ENCODE measurements around the gene NXPE4.
"Not testable (repeated sequence)": the region's sequence is repeated elsewhere in the genome, so short reads cannot be mapped to it uniquely, and the experiment has no call there.

The NXPE4 gene

DNA sequence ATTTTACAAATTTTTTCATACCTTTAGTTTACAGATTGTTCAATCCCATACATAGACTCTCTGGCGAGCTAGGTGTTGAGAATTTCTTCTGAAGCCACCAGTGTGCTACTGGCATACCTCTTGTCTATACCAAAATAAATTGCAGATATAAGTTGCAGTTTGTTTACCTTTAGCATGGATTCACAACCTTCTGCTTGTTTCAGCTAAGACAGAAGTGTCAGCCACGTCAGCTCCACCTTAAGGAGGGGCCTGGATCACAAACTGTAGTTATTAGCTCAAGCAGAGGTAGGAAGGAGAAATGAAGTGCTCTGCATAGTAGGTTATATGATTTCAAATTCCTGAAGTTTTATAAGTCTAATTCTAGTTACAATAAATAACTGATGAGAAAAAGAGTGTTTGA, at the start of gene NXPE4:
TSS of gene NXPE4 (minus strand) at position 216 of the 400 bp plus-strand sequence. CDS start 1,027 bp downstream, outside the sequence.
- no peak for DNase-seq (ENCODE audit: low spot score)

DNA sequence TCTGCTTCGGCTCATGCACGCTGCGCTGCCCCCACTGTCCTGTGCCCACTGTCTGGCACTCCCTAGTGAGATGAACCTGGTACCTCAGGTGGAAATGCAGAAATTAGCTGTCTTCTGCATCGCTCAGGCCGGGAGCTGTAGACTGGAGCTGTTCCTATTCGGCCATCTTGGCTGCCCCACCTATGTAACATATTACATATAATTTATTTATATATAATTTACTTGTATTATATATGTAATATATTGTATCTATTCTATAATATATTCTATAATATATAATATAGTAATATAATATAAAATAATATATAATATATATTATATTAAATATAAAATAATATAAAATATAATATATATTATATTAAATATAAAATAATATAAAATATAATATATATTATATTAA, 43.9 kb upstream of the NXPE4 start:
- DNase-seq (ENCODE audit: low spot score) = not testable (repeated sequence)

DNA sequence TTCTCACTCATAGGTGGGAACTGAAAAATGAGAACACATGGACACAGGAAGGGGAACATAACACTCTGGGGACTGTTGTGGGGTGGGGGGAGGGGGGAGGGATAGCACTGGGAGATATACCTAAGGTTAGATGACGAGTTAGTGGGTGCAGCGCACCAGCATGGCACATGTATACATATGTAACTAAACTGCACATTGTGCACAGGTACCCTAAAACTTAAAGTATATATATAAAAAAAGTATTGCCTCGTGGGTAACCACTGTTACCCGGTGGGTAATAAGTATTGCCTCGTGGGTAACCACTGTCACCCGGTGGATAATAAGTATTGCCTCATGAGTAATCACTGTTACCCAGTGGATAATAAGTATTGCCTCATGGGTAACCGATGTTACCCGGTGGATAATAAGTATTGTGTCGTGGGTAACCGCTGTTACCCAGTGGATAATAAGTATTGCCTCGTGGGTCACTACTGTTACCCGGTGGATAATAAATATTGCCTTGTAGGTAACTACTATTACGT, 35.9 kb upstream of the NXPE4 start:
- not testable (repeated sequence) for DNase-seq (ENCODE audit: low spot score)

DNA sequence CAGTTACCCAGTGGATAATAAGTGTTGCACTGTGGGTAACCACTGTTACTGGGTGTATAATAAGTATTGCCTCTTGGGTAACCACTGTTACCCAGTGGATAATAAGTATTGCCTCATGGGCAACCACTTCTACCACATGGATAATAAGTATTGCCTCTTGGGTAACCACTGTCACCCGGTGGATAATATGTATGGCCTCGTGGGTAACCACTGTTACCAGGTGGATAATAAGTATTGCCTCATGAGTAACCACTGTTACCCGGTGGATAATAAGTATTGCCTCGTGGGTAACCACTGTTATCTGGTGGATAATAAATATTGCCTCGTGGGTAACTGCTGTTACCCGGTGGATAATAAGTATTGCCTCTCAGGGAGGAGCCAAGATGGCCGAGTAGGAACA, 29.7 kb upstream of the NXPE4 start:
- no peak for DNase-seq (ENCODE audit: low spot score)

DNA sequence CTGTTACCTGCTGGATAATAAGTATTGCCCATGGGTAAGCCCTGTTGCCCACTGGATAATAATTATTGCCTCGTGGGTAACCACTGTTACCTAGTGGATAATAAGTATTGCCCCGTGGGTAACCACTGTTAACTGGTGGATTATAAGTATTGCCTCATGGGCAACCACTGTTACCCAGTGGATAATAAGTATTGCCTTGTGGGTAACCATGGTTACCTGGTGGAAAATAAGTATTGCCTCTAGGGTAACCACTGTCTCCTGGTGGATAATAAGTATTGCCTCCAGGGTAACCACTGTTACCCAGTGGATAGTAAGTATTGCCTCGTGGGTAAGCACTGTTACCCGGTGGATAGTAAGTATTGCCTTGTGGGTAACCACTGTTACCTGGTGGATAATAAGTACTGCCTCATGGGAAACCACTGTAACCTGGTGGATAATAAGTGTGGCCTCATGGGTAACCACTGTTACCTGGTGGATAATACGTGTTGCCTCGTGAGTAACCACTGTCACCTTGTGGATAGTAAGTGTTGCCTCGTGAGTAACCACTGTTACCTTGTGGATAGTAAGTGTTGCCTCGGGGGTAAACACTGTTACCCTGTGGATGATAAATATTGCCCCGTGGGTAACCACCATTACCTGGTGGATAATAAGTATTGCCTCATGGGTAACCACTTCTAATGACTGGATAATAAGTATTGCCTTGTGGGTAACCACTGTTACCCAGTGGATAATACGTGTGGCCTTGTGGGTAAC, 29.0 kb upstream of the NXPE4 start:
- DNase-seq (ENCODE audit: low spot score) = no peak

DNA sequence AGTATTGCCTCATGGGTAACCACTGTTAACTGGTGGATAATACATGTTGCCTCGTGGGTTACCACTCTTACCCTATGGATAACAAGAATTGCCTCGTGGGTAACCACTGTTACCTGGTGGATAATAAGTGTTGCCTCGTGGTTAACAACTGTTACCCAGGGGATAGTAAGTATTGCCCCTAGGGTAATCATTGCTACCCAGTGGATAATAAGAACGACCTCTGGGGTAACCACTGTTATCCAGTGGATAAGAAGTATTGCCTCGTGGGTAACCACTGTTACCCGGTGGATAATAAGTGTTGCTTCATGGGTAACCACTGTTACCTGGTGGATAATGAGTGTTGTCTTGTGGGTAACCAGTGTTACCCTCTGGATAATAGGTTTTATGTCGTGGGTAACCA, 28.1 kb upstream of the NXPE4 start:
- no peak for DNase-seq (ENCODE audit: low spot score)

DNA sequence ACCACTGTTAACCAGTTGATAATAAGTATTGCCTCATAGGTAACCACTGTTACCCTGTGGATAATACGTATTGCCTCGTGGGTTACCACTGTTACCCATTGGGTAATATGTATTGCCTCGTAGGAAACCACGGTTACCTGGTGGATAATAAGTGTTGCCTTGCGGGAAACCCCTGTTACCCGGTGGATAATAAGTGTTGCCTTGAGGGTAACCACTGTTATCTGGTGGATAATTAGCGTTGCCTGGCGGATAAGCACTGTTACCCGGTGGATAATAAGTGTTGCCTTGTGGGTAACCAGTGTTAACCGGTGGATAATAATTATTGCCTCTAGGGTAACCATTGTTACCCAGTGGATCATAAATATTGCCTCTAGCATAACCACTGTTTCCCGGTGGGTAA, 27.3 kb upstream of the NXPE4 start:
- DNase-seq (ENCODE audit: low spot score) = no peak

DNA sequence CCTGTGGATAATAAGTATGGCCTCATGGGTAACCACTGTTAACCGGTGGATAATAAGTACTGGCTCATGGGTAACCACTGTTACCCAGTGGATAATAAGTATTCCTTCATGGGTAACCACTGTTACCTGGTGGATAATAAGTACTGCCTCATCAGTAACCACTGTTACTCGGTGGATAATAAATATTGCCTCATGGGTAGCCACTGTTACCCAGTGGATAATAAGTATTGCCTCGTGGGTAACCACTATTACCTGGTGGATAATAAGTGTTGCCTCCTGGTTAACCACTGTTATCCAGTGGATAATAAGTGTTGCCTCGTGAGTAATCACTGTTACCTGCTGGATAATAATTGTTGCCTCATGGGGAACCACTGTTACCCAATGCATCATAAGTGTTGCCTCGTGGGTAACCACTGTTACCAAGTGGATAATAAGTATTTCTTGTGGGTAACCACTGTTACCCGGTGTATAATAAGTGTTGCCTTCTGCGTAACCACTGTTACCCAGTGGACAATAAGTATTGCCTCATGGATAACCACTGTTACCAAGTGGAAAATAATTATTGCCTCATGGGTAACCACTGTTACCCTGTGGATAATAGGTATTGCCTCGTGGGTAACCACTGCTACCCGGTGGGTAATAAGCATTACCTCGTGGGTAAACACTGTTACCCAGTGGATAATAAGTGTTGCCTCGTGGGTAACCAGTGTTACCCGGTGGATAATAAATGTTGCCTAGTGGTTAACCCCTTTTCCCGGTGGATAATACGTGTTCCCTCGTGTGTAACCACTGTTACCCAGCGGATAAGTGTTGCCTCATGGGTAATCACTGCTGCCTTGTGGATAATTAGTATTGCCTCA, 26.6 kb upstream of the NXPE4 start:
- DNase-seq (ENCODE audit: low spot score) = no peak

DNA sequence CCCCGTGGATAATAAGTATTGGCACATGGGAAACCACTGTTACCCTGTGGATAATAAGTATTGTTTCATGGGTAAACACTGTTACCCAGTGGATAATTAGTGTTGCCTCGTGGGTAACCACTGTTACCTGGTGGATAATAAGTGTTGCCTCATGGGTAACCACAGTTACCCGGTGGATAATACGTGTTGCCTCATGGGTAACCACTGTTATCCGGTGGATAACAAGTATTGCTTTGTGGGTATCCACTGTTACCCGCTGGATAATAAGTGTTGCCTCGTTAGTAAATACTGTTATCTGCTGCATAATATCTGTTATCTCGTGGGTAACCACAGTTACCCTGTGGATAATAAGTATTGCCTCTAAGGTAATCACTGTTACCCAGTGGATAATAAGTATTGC, 25.5 kb upstream of the NXPE4 start:
- DNase-seq (ENCODE audit: low spot score) = no peak

DNA sequence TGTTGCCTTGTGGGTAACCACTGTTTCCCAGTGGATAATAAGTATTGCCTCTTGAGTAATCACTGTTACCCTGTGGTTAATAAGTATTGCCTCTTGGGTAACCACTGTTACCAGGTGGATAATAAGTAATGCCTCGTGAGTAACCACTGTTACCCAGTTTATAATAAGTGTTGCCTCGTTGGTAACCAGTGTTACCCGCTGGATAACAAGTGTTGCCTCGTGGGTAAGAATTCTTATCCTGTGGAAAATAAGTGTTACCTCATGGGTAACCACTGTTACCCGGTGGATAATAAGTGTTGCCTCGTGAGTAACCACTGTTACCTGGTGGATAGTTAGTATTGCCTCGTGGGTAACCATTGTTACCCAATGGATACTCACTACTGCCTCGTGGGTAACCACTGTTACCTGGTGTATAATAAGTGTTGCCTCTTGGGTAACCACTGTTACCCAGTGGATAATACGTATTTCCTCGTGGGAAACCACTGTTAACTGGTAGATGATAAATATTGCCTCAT, 24.1 kb upstream of the NXPE4 start:
- no peak for DNase-seq (ENCODE audit: low spot score)

DNA sequence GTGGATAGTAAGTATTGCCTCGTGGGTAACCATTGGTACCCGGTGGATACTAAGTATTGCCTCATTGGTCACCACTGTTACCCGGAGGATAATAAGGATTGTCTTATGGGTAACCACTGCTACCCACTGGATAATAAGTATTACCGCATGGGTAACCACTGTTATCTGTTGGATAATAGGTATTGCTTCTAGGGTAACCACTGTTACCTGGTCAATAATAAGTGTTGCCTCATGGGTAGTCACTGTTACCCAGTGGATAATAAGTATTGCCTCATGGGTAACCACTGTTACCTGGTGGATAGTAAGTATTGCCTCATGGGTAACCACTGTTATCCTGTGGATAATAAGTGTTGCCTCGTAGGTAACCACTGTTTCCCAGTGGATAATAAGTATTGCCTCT, 22.6 kb upstream of the NXPE4 start:
- no peak for DNase-seq (ENCODE audit: low spot score)

DNA sequence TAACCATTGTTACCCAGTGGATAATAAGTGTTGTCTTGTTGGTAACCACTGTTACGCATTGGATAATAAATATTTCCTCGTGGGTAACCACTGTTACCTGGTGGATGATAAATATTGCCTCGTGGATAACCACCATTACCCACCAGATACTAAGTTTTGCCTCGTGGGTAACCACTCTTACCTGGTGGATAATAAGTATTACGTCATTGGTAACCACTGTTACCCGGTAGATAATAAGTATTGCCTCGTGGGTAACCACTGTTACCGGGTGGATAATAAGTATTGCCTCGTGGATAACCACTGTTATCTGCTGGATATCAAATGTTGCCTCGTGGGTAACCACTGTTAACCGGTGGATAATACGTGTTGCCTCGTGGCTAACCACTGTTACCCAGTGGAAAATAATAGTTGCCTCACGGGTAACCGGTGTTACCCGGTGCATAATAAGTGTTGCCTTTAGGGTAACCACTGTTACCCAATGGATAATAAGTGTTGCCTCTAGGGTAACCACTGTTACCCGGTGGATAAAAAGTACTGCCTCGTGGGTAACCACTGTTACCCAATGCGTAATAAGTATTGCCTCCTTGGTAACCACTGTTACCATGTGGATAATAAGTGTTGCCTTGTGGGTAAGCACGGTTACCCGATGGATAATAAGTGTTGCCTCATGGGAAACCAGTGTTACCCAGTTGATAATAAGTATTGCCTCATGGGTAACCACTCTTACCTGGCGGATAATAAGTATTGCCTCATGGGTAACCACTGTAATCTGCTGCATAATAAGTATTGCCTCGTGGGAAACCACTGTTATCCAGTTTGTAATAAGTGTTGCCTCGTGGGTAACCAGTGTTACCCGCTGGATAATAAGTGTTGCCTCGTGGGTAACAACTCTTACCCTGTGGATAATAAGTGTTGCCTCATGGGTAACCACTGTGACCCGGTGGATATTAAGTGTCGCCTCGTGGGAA, 21.9 kb upstream of the NXPE4 start:
- DNase-seq (ENCODE audit: low spot score) = no peak

DNA sequence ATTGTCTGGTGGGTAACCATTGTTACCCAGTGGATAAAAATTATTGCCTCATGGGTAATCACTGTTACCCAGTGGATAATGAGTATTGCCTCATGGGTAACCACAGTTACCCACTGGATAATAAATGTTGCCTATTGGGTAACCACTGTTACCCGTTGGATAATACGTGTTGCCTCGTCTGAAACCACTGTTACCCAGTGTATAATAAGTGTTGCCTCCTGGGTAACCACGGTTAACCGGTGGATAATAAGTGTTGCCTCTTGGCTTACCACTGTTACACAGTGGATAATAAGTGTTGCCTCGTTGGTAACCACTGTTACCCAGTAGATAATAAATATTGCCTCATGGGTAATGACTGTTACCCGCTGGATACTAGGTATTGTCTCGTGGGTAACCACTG, 20.9 kb upstream of the NXPE4 start:
- no peak for DNase-seq (ENCODE audit: low spot score)

DNA sequence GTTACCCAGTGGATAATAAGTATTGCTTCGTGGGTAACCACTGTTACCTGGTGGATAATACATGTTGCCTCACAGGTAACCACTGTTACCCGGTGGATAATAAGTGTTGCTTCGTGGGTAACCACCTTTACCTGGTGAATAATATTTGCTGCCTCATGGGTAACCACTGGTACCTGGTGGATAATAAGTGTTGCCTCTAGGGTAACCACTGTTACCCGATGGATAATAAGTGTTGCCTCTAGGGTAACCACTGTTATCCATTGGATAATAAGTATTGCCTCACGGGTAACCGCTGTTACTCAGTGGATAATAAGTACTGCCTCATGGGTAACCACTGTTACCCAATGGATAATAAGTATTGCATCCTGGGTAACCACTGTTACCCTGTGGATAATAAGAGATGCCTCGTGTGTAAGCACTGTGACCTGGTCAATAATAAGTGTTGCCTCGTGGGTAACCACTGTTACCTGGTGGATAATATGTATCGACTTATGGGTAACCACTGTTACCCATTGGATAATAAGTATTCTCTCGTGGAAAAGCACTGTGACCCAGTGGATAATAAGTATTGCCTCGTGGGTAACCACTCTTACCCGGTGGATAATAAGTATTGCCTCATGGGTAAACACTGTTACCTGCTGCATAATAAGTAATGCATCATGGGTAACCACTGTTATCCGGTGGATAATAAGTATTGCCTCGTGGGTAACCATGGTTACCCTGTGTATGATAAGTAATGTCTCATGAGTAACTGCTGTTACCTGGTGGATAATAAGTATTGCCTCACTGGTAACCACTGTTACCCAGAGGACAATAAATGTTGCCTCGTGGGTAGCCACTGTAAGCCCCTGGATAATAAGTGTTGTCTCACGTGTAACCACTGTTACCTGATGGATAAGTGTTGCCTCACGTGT, 20.1 kb upstream of the NXPE4 start:
- DNase-seq (ENCODE audit: low spot score) = no peak

DNA sequence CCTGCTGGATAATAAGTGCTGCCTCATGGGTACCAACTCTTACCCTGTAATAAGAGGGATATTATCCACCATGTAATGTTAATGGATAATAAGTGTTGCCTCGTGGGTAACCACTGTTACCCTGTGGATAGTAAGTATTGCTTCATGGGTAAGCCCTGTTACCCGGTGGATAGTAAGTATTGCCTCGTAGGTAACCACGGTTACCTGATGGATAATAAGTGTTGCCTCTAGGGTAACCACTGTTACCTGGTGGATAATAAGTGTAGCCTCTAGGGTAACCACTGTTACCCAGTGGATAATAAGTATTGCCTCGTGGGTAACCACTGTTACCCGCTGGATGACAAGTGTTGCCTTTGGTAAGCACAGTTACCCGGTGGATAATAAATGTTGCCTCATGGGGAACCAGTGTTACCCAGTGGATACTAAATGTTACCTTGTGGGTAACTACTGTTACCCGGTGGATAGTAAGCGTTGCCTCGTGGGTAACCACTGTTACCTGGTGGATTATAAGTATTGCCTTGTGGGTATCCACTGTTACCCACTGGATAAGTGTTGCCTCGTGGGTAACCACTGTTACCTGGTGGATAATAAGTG, 18.6 kb upstream of the NXPE4 start:
- DNase-seq (ENCODE audit: low spot score) = no peak

DNA sequence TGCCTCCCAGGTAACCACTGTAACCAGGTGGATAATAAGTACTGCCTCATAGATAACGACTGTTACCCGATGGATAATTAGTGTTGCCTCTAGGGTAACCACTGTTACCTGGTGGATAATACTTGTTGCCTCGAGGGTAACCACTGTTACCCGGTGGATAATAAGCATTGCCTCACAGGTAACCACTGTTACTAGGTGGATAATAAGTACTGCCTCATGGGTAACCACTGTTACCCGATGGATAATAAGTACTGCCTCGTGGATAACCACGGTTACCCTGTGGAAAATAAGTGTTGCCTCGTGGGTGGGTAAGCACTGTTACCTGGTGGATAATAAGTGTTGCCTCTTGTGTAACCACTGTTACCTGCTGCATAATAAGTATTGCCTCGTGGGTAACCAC, 17.5 kb upstream of the NXPE4 start:
- DNase-seq (ENCODE audit: low spot score) = not testable (repeated sequence)

DNA sequence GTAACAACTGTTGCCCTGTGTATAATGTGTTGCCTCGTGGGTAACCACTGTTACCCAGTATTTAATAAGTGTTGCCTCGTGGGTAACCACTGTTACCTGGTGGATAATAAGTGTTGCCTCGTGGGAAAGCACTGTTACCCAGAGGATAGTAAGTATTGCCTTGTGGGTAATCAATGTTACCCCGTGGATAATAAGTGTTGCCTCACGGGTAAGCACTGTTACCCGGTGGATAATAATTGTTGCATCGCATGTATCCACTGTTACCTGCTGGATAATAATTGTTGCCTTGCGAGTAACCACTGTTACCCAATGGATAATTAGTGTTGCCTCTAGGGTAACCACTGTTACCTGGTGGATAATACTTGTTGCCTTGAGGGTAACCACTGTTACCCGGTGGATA, 17.1 kb upstream of the NXPE4 start:
- DNase-seq (ENCODE audit: low spot score) = no peak

DNA sequence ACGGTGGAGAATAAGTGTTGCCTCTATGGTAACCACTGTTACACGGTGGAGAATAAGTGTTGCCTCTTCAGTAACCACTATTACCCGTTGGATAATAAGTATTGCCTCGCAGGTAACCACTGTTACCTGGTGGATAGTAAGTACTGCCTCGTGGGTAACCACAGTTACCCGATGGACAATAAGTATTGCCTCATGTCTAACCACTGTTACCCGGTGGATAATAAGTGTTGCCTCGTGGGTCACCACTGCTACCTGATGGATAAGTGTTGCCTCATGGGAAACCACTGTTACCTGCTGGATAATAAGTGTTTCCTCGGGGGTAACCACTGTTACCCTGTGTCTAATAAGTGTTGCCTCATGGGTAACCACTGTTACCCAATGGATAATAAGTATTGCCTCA, 16.6 kb upstream of the NXPE4 start:
- not testable (repeated sequence) for DNase-seq (ENCODE audit: low spot score)

DNA sequence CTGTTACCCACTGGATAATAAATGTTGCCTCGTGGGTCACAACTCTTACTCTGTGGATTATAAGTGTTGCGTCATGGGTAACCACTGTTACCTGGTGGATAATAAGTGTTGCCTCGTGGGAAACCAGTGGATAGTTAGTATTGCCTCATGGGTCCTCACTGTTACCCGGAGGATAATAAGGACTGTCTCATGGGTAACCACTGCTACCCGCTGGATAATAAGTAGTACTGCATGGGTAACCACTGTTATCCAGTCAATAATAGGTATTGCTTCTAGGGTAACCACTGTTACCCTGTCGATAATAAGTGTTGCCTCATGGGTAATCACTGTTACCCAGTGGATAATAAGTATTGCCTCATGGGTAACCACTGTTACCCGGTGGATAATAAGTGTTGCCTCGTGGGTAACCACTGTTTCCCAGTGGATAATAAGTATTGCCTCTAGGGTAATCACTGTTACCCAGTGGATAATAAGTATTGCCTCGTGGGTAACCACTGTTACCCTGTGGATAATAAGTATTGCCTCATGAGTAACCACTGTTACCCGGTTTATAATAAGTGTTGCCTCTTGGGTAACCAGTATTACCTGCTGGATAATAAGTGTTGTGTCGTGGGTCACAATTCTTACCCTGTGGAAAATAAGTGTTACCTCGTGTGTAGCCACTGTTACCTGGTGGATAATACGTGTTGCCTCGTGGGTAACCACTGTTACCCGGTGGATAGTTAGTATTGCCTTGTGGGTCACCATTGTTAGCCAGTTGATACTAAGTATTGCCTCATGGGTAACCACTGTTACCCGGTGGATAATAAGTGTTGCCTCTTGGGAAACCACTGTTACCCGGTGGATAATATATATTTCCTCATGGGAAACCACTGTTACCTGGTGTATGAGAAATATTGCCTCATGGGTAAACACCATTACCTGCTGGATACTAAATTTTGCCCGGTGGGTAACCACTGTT, 15.7 kb upstream of the NXPE4 start:
- DNase-seq (ENCODE audit: low spot score) = no peak
